ENCODE data around the gene KRT78.

DNA sequence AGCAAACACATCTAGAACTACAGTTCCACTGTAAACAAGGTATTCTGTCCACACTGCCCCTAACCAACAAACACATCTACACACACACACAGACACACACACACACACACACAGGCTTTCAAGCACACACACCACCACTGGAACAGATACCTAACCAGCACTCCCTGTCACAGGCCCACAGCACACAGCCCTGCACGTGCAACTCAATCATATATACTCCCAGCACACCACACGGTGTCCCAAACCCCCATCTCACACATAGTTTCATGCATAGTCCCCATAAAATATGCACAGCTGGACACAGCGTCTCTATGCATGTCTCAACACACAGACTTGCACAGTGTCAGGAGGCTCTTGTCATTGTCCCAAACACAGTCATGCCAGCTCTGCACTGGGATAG lies 28.4 kb upstream of the KRT78 start:
- no peak for TF ChIP-seq POLR2A (IDR thresholded peaks at IDR 0.05)
- TF ChIP-seq, protein P1, sequence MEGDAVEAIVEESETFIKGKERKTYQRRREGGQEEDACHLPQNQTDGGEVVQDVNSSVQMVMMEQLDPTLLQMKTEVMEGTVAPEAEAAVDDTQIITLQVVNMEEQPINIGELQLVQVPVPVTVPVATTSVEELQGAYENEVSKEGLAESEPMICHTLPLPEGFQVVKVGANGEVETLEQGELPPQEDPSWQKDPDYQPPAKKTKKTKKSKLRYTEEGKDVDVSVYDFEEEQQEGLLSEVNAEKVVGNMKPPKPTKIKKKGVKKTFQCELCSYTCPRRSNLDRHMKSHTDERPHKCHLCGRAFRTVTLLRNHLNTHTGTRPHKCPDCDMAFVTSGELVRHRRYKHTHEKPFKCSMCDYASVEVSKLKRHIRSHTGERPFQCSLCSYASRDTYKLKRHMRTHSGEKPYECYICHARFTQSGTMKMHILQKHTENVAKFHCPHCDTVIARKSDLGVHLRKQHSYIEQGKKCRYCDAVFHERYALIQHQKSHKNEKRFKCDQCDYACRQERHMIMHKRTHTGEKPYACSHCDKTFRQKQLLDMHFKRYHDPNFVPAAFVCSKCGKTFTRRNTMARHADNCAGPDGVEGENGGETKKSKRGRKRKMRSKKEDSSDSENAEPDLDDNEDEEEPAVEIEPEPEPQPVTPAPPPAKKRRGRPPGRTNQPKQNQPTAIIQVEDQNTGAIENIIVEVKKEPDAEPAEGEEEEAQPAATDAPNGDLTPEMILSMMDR (IDR thresholded peaks at IDR 0.05) = no peak
- no peak for TF ChIP-seq EP300 (IDR thresholded peaks at IDR 0.05)
